Mesothelial cell of epicardium (in vitro differentiated cells): Measurements from ENCODE around the gene KRT84. TPM values are rescaled to one million over a fixed set of nuclear protein-coding genes. Genes with fewer than 3 reads are reported as not detected.

Experiments used
- DNase-seq, 2 experiments: peaks; one replicate each; pipeline ENCODE4 v3.0.0; 2021; ENCODE audit warnings: low spot score in 2 of 2; ENCODE audit not compliant: unreplicated experiment in 2 of 2
- H3K27ac Mint-ChIP-seq: 2 replicates; pipeline ENCODE4 v1.8.0; 2021; ENCODE audit warnings: mixed read lengths
- H3K27me3 Mint-ChIP-seq: 2 replicates; pipeline ENCODE4 v1.8.0; 2021; ENCODE audit warnings: low read depth, mixed read lengths
- H3K36me3 Mint-ChIP-seq: 2 replicates; pipeline ENCODE4 v1.8.0; 2021; ENCODE audit warnings: mixed read lengths
- H3K4me1 Mint-ChIP-seq: 2 replicates; pipeline ENCODE4 v1.8.0; 2021; ENCODE audit warnings: mixed read lengths
- H3K4me3 Mint-ChIP-seq: 2 replicates; pipeline ENCODE4 v1.8.0; 2021; ENCODE audit warnings: mild to moderate bottlenecking, moderate library complexity, mixed read lengths
- H3K9me3 Mint-ChIP-seq: 2 replicates; pipeline ENCODE4 v1.8.0; 2021; ENCODE audit warnings: mixed read lengths
- CTCF ChIP-seq: fragments of 200-600 bp; sonication (generic); IDR thresholded peaks from one replicate; pipeline ENCODE4 v1.5.0; 2021; ENCODE audit warnings: antibody characterized with exemption; ENCODE audit not compliant: unreplicated experiment
- total RNA-seq: library from RNA; stranded (reverse); gene quantifications from 3 replicates; pipeline ENCODE4 v1.2.1, GENCODE V29; 2021

Gene KRT84
- total RNA-seq, 1 donor from 2014 or later = not detected

GRCh38 chr12:52355176-52355575 lies 30.3 kb downstream of the KRT84 start:
- no peak overlapping the region for H3K27ac Mint-ChIP-seq
- no peak for DNase-seq

GRCh38 chr12:52354200-52354599 lies 31.3 kb downstream of the KRT84 start:
- TF ChIP-seq CTCF = no peak
- no peaks in the 10 kb centered on the region for H3K36me3 Mint-ChIP-seq
- H3K27ac Mint-ChIP-seq = no peak overlapping the region
- peaks cover 28% of the 10 kb centered on the region for H3K27me3 Mint-ChIP-seq
- H3K4me3 Mint-ChIP-seq = no peak overlapping the region
- no peak for DNase-seq
- peaks cover 13% of the 10 kb centered on the region for H3K4me1 Mint-ChIP-seq
- H3K9me3 Mint-ChIP-seq = no peaks in the 10 kb centered on the region

More at GRCh38 chr12:52355176-52355575, 30.3 kb downstream of the KRT84 start:
- no peaks in the 10 kb centered on the region for H3K9me3 Mint-ChIP-seq
- no peak overlapping the region for H3K4me3 Mint-ChIP-seq
- no peaks in the 10 kb centered on the region for H3K36me3 Mint-ChIP-seq
- H3K4me1 Mint-ChIP-seq = peaks cover 11% of the 10 kb centered on the region
- TF ChIP-seq CTCF = no peak
- peaks cover 28% of the 10 kb centered on the region for H3K27me3 Mint-ChIP-seq

- TF ChIP-seq CTCF = no peak
- Mint-ChIP-seq H3K4me3 (no peak overlapping the region), H3K9me3 (no peaks in the 10 kb centered on the region), H3K36me3 (no peaks in the 10 kb centered on the region), H3K4me1 (peaks cover 16% of the 10 kb centered on the region), H3K27ac (no peak overlapping the region), H3K27me3 (peaks cover 28% of the 10 kb centered on the region)
- DNase-seq = no peak
Observed at GRCh38 chr12:52353766-52354165, 31.7 kb downstream of the KRT84 start.

GRCh38 chr12:52352951-52353350 lies 32.5 kb downstream of the KRT84 start:
- no peaks in the 10 kb centered on the region for H3K9me3 Mint-ChIP-seq
- no peaks in the 10 kb centered on the region for H3K36me3 Mint-ChIP-seq
- DNase-seq = no peak
- no peak overlapping the region for H3K4me3 Mint-ChIP-seq
- H3K4me1 Mint-ChIP-seq = peaks cover 20% of the 10 kb centered on the region
- H3K27me3 Mint-ChIP-seq = peaks cover 28% of the 10 kb centered on the region
- H3K27ac Mint-ChIP-seq = no peak overlapping the region
- TF ChIP-seq CTCF = no peak

GRCh38 chr12:52351196-52352059 lies 34.0 kb downstream of the KRT84 start:
- H3K36me3 Mint-ChIP-seq = no peaks in the 10 kb centered on the region
- no peak overlapping the region for H3K4me3 Mint-ChIP-seq
- H3K27me3 Mint-ChIP-seq = peaks cover 22% of the 10 kb centered on the region
- no peak for TF ChIP-seq CTCF
- no peak for DNase-seq
- no peaks in the 10 kb centered on the region for H3K9me3 Mint-ChIP-seq
- H3K27ac Mint-ChIP-seq = no peak overlapping the region
- H3K4me1 Mint-ChIP-seq = peaks cover 27% of the 10 kb centered on the region
